Uterus (tissue), 4 donors: Measurements from ENCODE around the gene JPT2. TPM values are rescaled to one million over a fixed set of nuclear protein-coding genes. Genes with fewer than 3 reads are reported as not detected.

Source experiments
- DNase-seq, 2 donors: peaks; one replicate each; pipeline ENCODE4 v3.0.0-alpha.2; 2019 to 2020
- H3K27ac ChIP-seq, 2 donors: fragments of 200-600 bp; sonication (generic); 1 replicate in 1 of 2; 2 replicates in 1 of 2; pipeline ENCODE4 v1.5.1; 2016 to 2018
- H3K27me3 ChIP-seq, 2 donors: fragments of 200-600 bp; sonication (generic); one replicate each; pipeline ENCODE4 v1.5.1; 2018 to 2019; ENCODE audit warnings: control low read depth in 1 of 2
- H3K36me3 ChIP-seq, 2 donors: fragments of 200-600 bp; sonication (generic); one replicate each; pipeline ENCODE4 v1.5.1; 2019; ENCODE audit warnings: control low read depth in 1 of 2
- H3K4me1 ChIP-seq, 2 donors: fragments of 200-600 bp; sonication (generic); one replicate each; pipeline ENCODE4 v1.5.1; 2018 to 2019; ENCODE audit warnings: control low read depth in 1 of 2
- H3K4me3 ChIP-seq, 2 donors: fragments of 200-600 bp; sonication (generic); 1 replicate in 1 of 2; 2 replicates in 1 of 2; pipeline ENCODE4 v1.5.1; 2018 to 2019; ENCODE audit warnings: mild to moderate bottlenecking in 1 of 2
- H3K9me3 ChIP-seq, 2 donors: fragments of 200-600 bp; sonication (generic); one replicate each; pipeline ENCODE4 v1.5.1; 2019; ENCODE audit warnings: control low read depth in 1 of 2
- CTCF ChIP-seq, 4 experiments: fragments of 200-600 bp in 2 of 4; fragments of 450-650 bp in 2 of 4; sonication (generic) in 2 of 4; IDR thresholded peaks; one replicate each; pipeline ENCODE4 v1.5.1; 2016 to 2019; ENCODE audit warnings: antibody characterized with exemption in 4 of 4, mild to moderate bottlenecking in 2 of 4, moderate library complexity in 1 of 4
- POLR2A ChIP-seq, 2 donors: fragments of 450-650 bp; IDR thresholded peaks; one replicate each; pipeline ENCODE4 v1.6.1; 2016; ENCODE audit warnings: antibody characterized with exemption in 2 of 2, mild to moderate bottlenecking in 1 of 2, moderate library complexity in 1 of 2
- intact Hi-C: fragments of 100-400 bp; cut with DNase I; formaldehyde crosslinking; loops from one replicate; pipeline ENCODE4 v1.15.1; 2023; ENCODE audit warnings: low total_unique reads
- total RNA-seq, 4 donors: library from RNA; depleted of rRNA in 3 of 4; stranded (reverse); fragments of >200 nt in 3 of 4; gene quantifications; one replicate each; pipeline versions ENCODE4 v1.1.0 to v1.2.4, GENCODE V29; 2014 to 2023
- donor health status: DM: yes; HTN: yes; CAD: no.

Gene JPT2
- total RNA-seq, 4 donors from 2014 or later, result 10.6 to 59.0 (median 39.6) TPM

GRCh38 chr16:1639860-1640259, 38.2 kb upstream of the JPT2 start:
- Histone ChIP-seq H3K27ac (no peak overlapping the region), H3K36me3 (no peaks in the 10 kb centered on the region), H3K4me1 (no peaks in the 10 kb centered on the region), H3K4me3 (no peak overlapping the region), H3K9me3 (no peaks in the 10 kb centered on the region), H3K27me3 (no peaks in the 10 kb centered on the region)
- DNase-seq, result no peak
- intact Hi-C loops, result no loop called here
- TF ChIP-seq CTCF (IDR thresholded peaks at IDR 0.05) (no peak), POLR2A (IDR thresholded peaks at IDR 0.05) (no peak)

GRCh38 chr16:1640261-1640941, 37.7 kb upstream of the JPT2 start:
- no peak for TF ChIP-seq POLR2A (IDR thresholded peaks at IDR 0.05)
- no peak for TF ChIP-seq CTCF (IDR thresholded peaks at IDR 0.05)
- H3K27ac ChIP-seq, result no peak overlapping the region
- H3K9me3 ChIP-seq, result no peaks in the 10 kb centered on the region
- H3K36me3 ChIP-seq, result no peaks in the 10 kb centered on the region
- no peaks in the 10 kb centered on the region for H3K4me1 ChIP-seq
- intact Hi-C loops, result no loop called here
- DNase-seq, result no peak
- no peak overlapping the region for H3K4me3 ChIP-seq
- no peaks in the 10 kb centered on the region for H3K27me3 ChIP-seq

GRCh38 chr16:1641261-1641660, 36.8 kb upstream of the JPT2 start:
- DNase-seq, result no peak
- Histone ChIP-seq H3K27me3 (no peaks in the 10 kb centered on the region), H3K4me3 (no peak overlapping the region), H3K9me3 (no peaks in the 10 kb centered on the region), H3K27ac (no peak overlapping the region), H3K36me3 (no peaks in the 10 kb centered on the region), H3K4me1 (no peaks in the 10 kb centered on the region)
- intact Hi-C loops, result no loop called here
- TF ChIP-seq CTCF (IDR thresholded peaks at IDR 0.05) (no peak), POLR2A (IDR thresholded peaks at IDR 0.05) (no peak)

- DNase-seq, result no peak
- Histone ChIP-seq H3K4me1 (no peaks in the 10 kb centered on the region), H3K27ac (no peak overlapping the region), H3K27me3 (no peaks in the 10 kb centered on the region), H3K36me3 (no peaks in the 10 kb centered on the region), H3K9me3 (no peaks in the 10 kb centered on the region), H3K4me3 (no peak overlapping the region)
- TF ChIP-seq CTCF (IDR thresholded peaks at IDR 0.05), result no peak
- TF ChIP-seq POLR2A (IDR thresholded peaks at IDR 0.05), result no peak
- intact Hi-C loops, result no loop called here
These were observed 35.9 kb upstream of the JPT2 start for GRCh38 chr16:1642148-1642547.

GRCh38 chr16:1642753-1643152, 35.3 kb upstream of the JPT2 start:
- Histone ChIP-seq H3K27me3 (no peaks in the 10 kb centered on the region), H3K4me3 (no peak overlapping the region), H3K27ac (no peak overlapping the region), H3K4me1 (no peaks in the 10 kb centered on the region), H3K9me3 (no peaks in the 10 kb centered on the region), H3K36me3 (no peaks in the 10 kb centered on the region)
- TF ChIP-seq CTCF (IDR thresholded peaks at IDR 0.05), result no peak
- no peak for TF ChIP-seq POLR2A (IDR thresholded peaks at IDR 0.05)
- intact Hi-C loops, result no loop called here
- no peak for DNase-seq
